SU-DHL-6 (cell line): ENCODE data around the gene AKR1B1.

Experiments
- H2AFZ ChIP-seq: fragments of 200-600 bp; sonication (generic); 2 replicates; pipeline ENCODE4 v1.6.1; 2014; ENCODE audit warnings: low read depth, mild to moderate bottlenecking, moderate library complexity, mixed read lengths, antibody characterized with exemption, low read length; ENCODE audit not compliant: severe bottlenecking
- H3F3A ChIP-seq: fragments of 200-600 bp; shearing (Covaris generic); 2 replicates; pipeline ENCODE4 v1.6.0; 2016; ENCODE audit warnings: antibody characterized with exemption, mild to moderate bottlenecking; ENCODE audit not compliant: insufficient read depth
- H3K27ac ChIP-seq: fragments of 200-600 bp; sonication (generic); 2 replicates; pipeline ENCODE4 v1.5.1; 2016; ENCODE audit warnings: low read depth, mild to moderate bottlenecking, low read length, moderate library complexity, mixed read lengths
- H3K27me3 ChIP-seq: fragments of 200-600 bp; sonication (generic), shearing (Covaris generic); 2 replicates; pipeline ENCODE4 v1.6.0; 2014; ENCODE audit warnings: mild to moderate bottlenecking, low read length
- H3K36me3 ChIP-seq: fragments of 200-600 bp; sonication (generic); 2 replicates; pipeline ENCODE4 v1.6.1; 2014; ENCODE audit warnings: mild to moderate bottlenecking, low read length, mixed read lengths
- H3K4me2 ChIP-seq: fragments of 300-600, 200-600 bp; shearing (Covaris generic), sonication (generic); 2 replicates; pipeline ENCODE4 v1.6.0; 2014; ENCODE audit warnings: low read length, low read depth, mild to moderate bottlenecking; ENCODE audit not compliant: poor library complexity, severe bottlenecking
- H3K4me3 ChIP-seq: fragments of 200-600 bp; sonication (generic); 2 replicates; pipeline ENCODE4 v1.5.1; 2014; ENCODE audit warnings: antibody characterized with exemption, low read length, mild to moderate bottlenecking, mixed read lengths; ENCODE audit not compliant: insufficient read depth, poor library complexity, severe bottlenecking
- H3K79me2 ChIP-seq: fragments of 200-600 bp; sonication (generic); 2 replicates; pipeline ENCODE4 v1.6.1; 2014; ENCODE audit warnings: mild to moderate bottlenecking, low read length, moderate library complexity; ENCODE audit not compliant: insufficient read depth
- H3K9ac ChIP-seq: fragments of 200-600 bp; sonication (generic); 2 replicates; pipeline ENCODE4 v1.7.0; 2014; ENCODE audit warnings: mild to moderate bottlenecking, low read length
- H3K9me2 ChIP-seq: fragments of 200-600 bp; sonication (generic); replicated peaks from 2 replicates; pipeline ENCODE4 v1.6.1; 2014; ENCODE audit warnings: low read length; ENCODE audit not compliant: insufficient read depth
- H3K9me3 ChIP-seq: fragments of 200-600 bp; sonication (generic); 2 replicates; pipeline ENCODE4 v1.6.1; 2014; ENCODE audit warnings: low read length, mixed read lengths; ENCODE audit not compliant: insufficient read depth
- H4K20me1 ChIP-seq: fragments of 200-600 bp; sonication (generic); 2 replicates; pipeline ENCODE4 v1.6.1; 2014; ENCODE audit warnings: low read depth, mild to moderate bottlenecking, antibody characterized with exemption, low read length, moderate library complexity, mixed read lengths
- CTCF ChIP-seq: fragments of 200-600 bp; sonication (generic); IDR thresholded peaks from one replicate; pipeline ENCODE4 v1.5.1; 2017; ENCODE audit warnings: antibody characterized with exemption, mild to moderate bottlenecking, low read length, moderate library complexity; ENCODE audit not compliant: insufficient read depth, poor library complexity, severe bottlenecking
- EZH2phosphoT487 ChIP-seq: fragments of 200-600 bp; sonication (generic), shearing (Covaris generic); conservative IDR thresholded peaks from 2 replicates; pipeline ENCODE4 v1.6.1; 2018; ENCODE audit warnings: mild to moderate bottlenecking, antibody characterized with exemption, low read length, moderate library complexity, mixed read lengths

AKR1B1 gene

DNA sequence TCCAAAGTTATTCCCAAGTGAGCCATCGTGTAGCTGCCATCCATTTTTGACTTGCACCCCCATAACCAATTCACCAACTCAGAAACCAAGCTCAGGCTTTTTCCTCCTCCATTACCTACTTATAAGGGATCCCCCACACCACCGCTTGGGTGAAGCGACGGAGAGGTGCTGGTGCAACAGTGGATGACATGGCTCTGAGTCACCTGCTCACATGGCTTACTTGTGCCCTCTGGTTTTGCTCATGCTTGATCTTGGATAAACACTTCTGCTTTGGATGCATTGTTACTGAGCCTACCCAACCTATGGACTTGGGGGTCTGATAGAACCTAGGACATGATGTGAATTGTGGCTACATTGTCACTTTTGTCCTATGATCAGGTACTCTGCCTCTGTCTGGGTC, 12.0 kb upstream of the AKR1B1 start:
- H3K4me2 ChIP-seq: no peak overlapping the region
- no peak overlapping the region for H3K27ac ChIP-seq
- H3K9ac ChIP-seq: no peak overlapping the region
- H4K20me1 ChIP-seq: no peaks in the 10 kb centered on the region
- no peak for TF ChIP-seq CTCF
- no peaks in the 10 kb centered on the region for H3F3A ChIP-seq
- H2AFZ ChIP-seq: no peak overlapping the region
- H3K79me2 ChIP-seq: no peaks in the 10 kb centered on the region
- H3K36me3 ChIP-seq: no peaks in the 10 kb centered on the region
- no peaks in the 10 kb centered on the region for H3K27me3 ChIP-seq
- H3K9me3 ChIP-seq: no peaks in the 10 kb centered on the region
- no peak overlapping the region for H3K4me3 ChIP-seq
- H3K9me2 ChIP-seq: no peaks in the 10 kb centered on the region

DNA sequence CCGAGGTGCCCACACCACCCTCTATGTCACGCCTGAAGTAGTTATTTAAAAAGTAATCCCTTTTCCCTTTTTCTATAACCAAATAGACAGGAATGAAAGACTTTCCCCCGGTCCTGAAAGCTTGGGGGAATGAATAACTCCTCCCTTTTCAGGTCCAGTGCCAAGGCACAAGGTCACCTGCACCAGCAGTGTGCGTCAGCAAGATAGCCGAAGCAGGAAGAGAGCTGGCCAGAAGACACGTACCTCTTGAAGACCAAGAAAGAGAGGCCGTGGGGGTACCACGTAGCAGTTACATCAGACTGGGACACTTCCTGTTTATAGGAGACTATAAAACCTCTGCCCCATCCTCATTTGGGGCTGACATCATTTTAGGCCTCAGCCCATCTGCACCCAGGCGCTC, 10.7 kb upstream of the AKR1B1 start:
- Histone ChIP-seq H3K36me3 (no peaks in the 10 kb centered on the region), H3K4me2 (no peak overlapping the region), H2AFZ (no peak overlapping the region), H3K27ac (no peak overlapping the region), H3K9me2 (no peaks in the 10 kb centered on the region), H3F3A (no peaks in the 10 kb centered on the region), H3K9ac (no peak overlapping the region), H3K9me3 (no peaks in the 10 kb centered on the region), H3K79me2 (no peaks in the 10 kb centered on the region), H3K27me3 (no peaks in the 10 kb centered on the region), H4K20me1 (no peaks in the 10 kb centered on the region), H3K4me3 (no peak overlapping the region)
- no peak for TF ChIP-seq EZH2phosphoT487

GRCh38 chr7:134468475-134468874, 9.6 kb upstream of the AKR1B1 start:
- Histone ChIP-seq H3K27ac (no peak overlapping the region), H3K27me3 (no peaks in the 10 kb centered on the region)

GRCh38 chr7:134468054-134468453, 9.2 kb upstream of the AKR1B1 start:
- H3K9me3 ChIP-seq: 0 out of 2 replicates have a peak, but pooled peaks cover 5% of the 10 kb centered on the region
- no peak overlapping the region for H3K4me2 ChIP-seq
- H3K27me3 ChIP-seq: no peaks in the 10 kb centered on the region
- no peaks in the 10 kb centered on the region for H3K9me2 ChIP-seq
- no peaks in the 10 kb centered on the region for H3K79me2 ChIP-seq
- H3K4me3 ChIP-seq: no peak overlapping the region
- H3K36me3 ChIP-seq: no peaks in the 10 kb centered on the region
- no peak overlapping the region for H3K27ac ChIP-seq
- no peak overlapping the region for H2AFZ ChIP-seq
- no peaks in the 10 kb centered on the region for H3F3A ChIP-seq
- no peak for TF ChIP-seq CTCF
- no peak for TF ChIP-seq EZH2phosphoT487
- no peaks in the 10 kb centered on the region for H4K20me1 ChIP-seq
- H3K9ac ChIP-seq: no peak overlapping the region

More at GRCh38 chr7:134468475-134468874, 9.6 kb upstream of the AKR1B1 start:
- Histone ChIP-seq H2AFZ (no peak overlapping the region), H4K20me1 (no peaks in the 10 kb centered on the region), H3K4me3 (no peak overlapping the region), H3F3A (no peaks in the 10 kb centered on the region), H3K9me3 (0 out of 2 replicates have a peak, but pooled peaks cover 5% of the 10 kb centered on the region), H3K79me2 (no peaks in the 10 kb centered on the region), H3K4me2 (no peak overlapping the region), H3K9ac (no peak overlapping the region), H3K36me3 (no peaks in the 10 kb centered on the region), H3K9me2 (no peaks in the 10 kb centered on the region)
- TF ChIP-seq CTCF: no peak
- TF ChIP-seq EZH2phosphoT487: no peak
